ENCODE data around the gene UBR3.
"Not testable (repeated sequence)": the region's sequence is repeated elsewhere in the genome, so short reads cannot be mapped to it uniquely, and the experiment has no call there.

The UBR3 gene

GRCh38 chr2:169945515-169945914, 118.3 kb downstream of the UBR3 start:
- in situ Hi-C loops (cut with MboI; ENCODE audit: low sequenced_read_pairs) = no loop called here

GRCh38 chr2:169946092-169946491, 118.8 kb downstream of the UBR3 start:
- in situ Hi-C loops (cut with MboI; ENCODE audit: low sequenced_read_pairs) = no loop called here

- in situ Hi-C loops (cut with MboI; ENCODE audit: low sequenced_read_pairs) = no loop called here
Observed at GRCh38 chr2:169946546-169946945, 119.3 kb downstream of the UBR3 start.

- in situ Hi-C loops (cut with MboI; ENCODE audit: low sequenced_read_pairs) = no loop called here
Observed at GRCh38 chr2:169955940-169956339, 128.7 kb downstream of the UBR3 start.

- in situ Hi-C loops (cut with MboI; ENCODE audit: low sequenced_read_pairs) = not testable (repeated sequence)
Observed at GRCh38 chr2:169957219-169957618, 130.0 kb downstream of the UBR3 start.

- in situ Hi-C loops (cut with MboI; ENCODE audit: low sequenced_read_pairs) = no loop called here
Observed at GRCh38 chr2:169961911-169962310, 134.7 kb downstream of the UBR3 start.

- in situ Hi-C loops (cut with MboI; ENCODE audit: low sequenced_read_pairs) = no loop called here
Observed at GRCh38 chr2:169963786-169964185, 136.5 kb downstream of the UBR3 start.

- in situ Hi-C loops (cut with MboI; ENCODE audit: low sequenced_read_pairs) = no loop called here
Observed at GRCh38 chr2:169964740-169965139, 137.5 kb downstream of the UBR3 start.

GRCh38 chr2:169965495-169965894, 138.2 kb downstream of the UBR3 start:
- in situ Hi-C loops (cut with MboI; ENCODE audit: low sequenced_read_pairs) = no loop called here

GRCh38 chr2:169966454-169966853, 139.2 kb downstream of the UBR3 start:
- in situ Hi-C loops (cut with MboI; ENCODE audit: low sequenced_read_pairs) = no loop called here

GRCh38 chr2:169968743-169969142, 141.5 kb downstream of the UBR3 start:
- in situ Hi-C loops (cut with MboI; ENCODE audit: low sequenced_read_pairs) = no loop called here

GRCh38 chr2:169975221-169975620, 148.0 kb downstream of the UBR3 start:
- in situ Hi-C loops (cut with MboI; ENCODE audit: low sequenced_read_pairs) = no loop called here

GRCh38 chr2:169976335-169976851, 149.1 kb downstream of the UBR3 start:
- in situ Hi-C loops (cut with MboI; ENCODE audit: low sequenced_read_pairs) = no loop called here

- in situ Hi-C loops (cut with MboI; ENCODE audit: low sequenced_read_pairs) = no loop called here
Observed at GRCh38 chr2:169977530-169977929, 150.3 kb downstream of the UBR3 start.

- in situ Hi-C loops (cut with MboI; ENCODE audit: low sequenced_read_pairs) = no loop called here
Observed at GRCh38 chr2:169978402-169979017, 151.3 kb downstream of the UBR3 start.

- in situ Hi-C loops (cut with MboI; ENCODE audit: low sequenced_read_pairs) = no loop called here
Observed at GRCh38 chr2:169979025-169979424, 151.8 kb downstream of the UBR3 start.

- in situ Hi-C loops (cut with MboI; ENCODE audit: low sequenced_read_pairs) = no loop called here
Observed at GRCh38 chr2:169980001-169980400, 152.7 kb downstream of the UBR3 start.

GRCh38 chr2:169980643-169981042, 153.4 kb downstream of the UBR3 start:
- in situ Hi-C loops (cut with MboI; ENCODE audit: low sequenced_read_pairs) = no loop called here

GRCh38 chr2:169982929-169983328, 155.7 kb downstream of the UBR3 start:
- in situ Hi-C loops (cut with MboI; ENCODE audit: low sequenced_read_pairs) = no loop called here

GRCh38 chr2:169983506-169983905, 156.3 kb downstream of the UBR3 start:
- in situ Hi-C loops (cut with MboI; ENCODE audit: low sequenced_read_pairs) = no loop called here

- in situ Hi-C loops (cut with MboI; ENCODE audit: low sequenced_read_pairs) = no loop called here
Observed at GRCh38 chr2:169984145-169984544, 156.9 kb downstream of the UBR3 start.

GRCh38 chr2:169994752-169995151, 167.5 kb downstream of the UBR3 start:
- in situ Hi-C loops (cut with MboI; ENCODE audit: low sequenced_read_pairs) = no loop called here

All from HL-60/S4 (cell line).